Spleen (tissue), 7 donors: ENCODE measurements around the gene CES4A.

ENCODE experiments used
- CTCF ChIP-seq, 11 experiments: fragments of 200-600 bp in 7 of 11; fragments of 450-650 bp in 4 of 11; sonication (generic) in 4 of 11; IDR thresholded peaks in 8 of 11; conservative IDR thresholded peaks in 3 of 11; 1 replicate in 7 of 11; 2 replicates in 4 of 11; pipeline versions ENCODE4 v1.4.0 to v1.8.0; 2016 to 2021; ENCODE audit warnings: antibody characterized with exemption in 11 of 11, inconsistent platforms in 4 of 11, mild to moderate bottlenecking in 1 of 11
- POLR2A ChIP-seq, 3 donors: fragments of 450-650 bp; IDR thresholded peaks; one replicate each; pipeline ENCODE4 v1.5.1; 2017; ENCODE audit warnings: antibody characterized with exemption in 3 of 3, mild to moderate bottlenecking in 1 of 3
- donor health status: DM: no; HTN: no; CAD: no; lungs with moderate emphysema.
- donor health status: DM: no; HTN: no; CAD: no.
- donor health status: DM: no; HTN: no; CAD: no.

GRCh38 chr16:66950437-66950836 is 38.0 kb upstream of the CES4A start:
- no peak for TF ChIP-seq CTCF (IDR thresholded peaks at IDR 0.05 in 8 of 11, conservative IDR thresholded peaks at IDR 0.05 in 3 of 11)
- TF ChIP-seq POLR2A (IDR thresholded peaks at IDR 0.05) = no peak
